ENCODE measurements around the gene CCDC13. TPM values are rescaled to one million over a fixed set of nuclear protein-coding genes. Genes with fewer than 3 reads are reported as not detected.

CCDC13 gene
- total and polyA plus RNA-seq, 2 of the 13 experiments (the other 11 are each of a cell fraction or from before 2014, with no cell fraction given): 0.22 to 0.51 TPM

- TF ChIP-seq, protein P1, sequence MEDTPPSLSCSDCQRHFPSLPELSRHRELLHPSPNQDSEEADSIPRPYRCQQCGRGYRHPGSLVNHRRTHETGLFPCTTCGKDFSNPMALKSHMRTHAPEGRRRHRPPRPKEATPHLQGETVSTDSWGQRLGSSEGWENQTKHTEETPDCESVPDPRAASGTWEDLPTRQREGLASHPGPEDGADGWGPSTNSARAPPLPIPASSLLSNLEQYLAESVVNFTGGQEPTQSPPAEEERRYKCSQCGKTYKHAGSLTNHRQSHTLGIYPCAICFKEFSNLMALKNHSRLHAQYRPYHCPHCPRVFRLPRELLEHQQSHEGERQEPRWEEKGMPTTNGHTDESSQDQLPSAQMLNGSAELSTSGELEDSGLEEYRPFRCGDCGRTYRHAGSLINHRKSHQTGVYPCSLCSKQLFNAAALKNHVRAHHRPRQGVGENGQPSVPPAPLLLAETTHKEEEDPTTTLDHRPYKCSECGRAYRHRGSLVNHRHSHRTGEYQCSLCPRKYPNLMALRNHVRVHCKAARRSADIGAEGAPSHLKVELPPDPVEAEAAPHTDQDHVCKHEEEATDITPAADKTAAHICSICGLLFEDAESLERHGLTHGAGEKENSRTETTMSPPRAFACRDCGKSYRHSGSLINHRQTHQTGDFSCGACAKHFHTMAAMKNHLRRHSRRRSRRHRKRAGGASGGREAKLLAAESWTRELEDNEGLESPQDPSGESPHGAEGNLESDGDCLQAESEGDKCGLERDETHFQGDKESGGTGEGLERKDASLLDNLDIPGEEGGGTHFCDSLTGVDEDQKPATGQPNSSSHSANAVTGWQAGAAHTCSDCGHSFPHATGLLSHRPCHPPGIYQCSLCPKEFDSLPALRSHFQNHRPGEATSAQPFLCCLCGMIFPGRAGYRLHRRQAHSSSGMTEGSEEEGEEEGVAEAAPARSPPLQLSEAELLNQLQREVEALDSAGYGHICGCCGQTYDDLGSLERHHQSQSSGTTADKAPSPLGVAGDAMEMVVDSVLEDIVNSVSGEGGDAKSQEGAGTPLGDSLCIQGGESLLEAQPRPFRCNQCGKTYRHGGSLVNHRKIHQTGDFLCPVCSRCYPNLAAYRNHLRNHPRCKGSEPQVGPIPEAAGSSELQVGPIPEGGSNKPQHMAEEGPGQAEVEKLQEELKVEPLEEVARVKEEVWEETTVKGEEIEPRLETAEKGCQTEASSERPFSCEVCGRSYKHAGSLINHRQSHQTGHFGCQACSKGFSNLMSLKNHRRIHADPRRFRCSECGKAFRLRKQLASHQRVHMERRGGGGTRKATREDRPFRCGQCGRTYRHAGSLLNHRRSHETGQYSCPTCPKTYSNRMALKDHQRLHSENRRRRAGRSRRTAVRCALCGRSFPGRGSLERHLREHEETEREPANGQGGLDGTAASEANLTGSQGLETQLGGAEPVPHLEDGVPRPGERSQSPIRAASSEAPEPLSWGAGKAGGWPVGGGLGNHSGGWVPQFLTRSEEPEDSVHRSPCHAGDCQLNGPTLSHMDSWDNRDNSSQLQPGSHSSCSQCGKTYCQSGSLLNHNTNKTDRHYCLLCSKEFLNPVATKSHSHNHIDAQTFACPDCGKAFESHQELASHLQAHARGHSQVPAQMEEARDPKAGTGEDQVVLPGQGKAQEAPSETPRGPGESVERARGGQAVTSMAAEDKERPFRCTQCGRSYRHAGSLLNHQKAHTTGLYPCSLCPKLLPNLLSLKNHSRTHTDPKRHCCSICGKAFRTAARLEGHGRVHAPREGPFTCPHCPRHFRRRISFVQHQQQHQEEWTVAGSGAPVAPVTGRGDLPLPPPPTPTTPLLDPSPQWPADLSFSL (CRISPR knock-in tag; IDR thresholded peaks at IDR 0.05): no peak
- TF ChIP-seq, protein P2, sequence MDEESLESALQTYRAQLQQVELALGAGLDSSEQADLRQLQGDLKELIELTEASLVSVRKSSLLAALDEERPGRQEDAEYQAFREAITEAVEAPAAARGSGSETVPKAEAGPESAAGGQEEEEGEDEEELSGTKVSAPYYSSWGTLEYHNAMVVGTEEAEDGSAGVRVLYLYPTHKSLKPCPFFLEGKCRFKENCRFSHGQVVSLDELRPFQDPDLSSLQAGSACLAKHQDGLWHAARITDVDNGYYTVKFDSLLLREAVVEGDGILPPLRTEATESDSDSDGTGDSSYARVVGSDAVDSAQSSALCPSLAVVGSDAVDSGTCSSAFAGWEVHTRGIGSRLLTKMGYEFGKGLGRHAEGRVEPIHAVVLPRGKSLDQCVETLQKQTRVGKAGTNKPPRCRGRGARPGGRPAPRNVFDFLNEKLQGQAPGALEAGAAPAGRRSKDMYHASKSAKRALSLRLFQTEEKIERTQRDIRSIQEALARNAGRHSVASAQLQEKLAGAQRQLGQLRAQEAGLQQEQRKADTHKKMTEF (CRISPR knock-in tag; IDR thresholded peaks at IDR 0.05): 0 out of 2 replicates have a peak, but pooled peaks have one; percentile 36
- TF ChIP-seq NKX3-1 (CRISPR knock-in tag; IDR thresholded peaks at IDR 0.05) (no peak), ZMYM4 (CRISPR knock-in tag; IDR thresholded peaks at IDR 0.05) (peak; percentile 69), GFI1 (CRISPR knock-in tag; IDR thresholded peaks at IDR 0.05; ENCODE audit: borderline replicate concordance) (peak; percentile 96), MXI1 (IDR thresholded peaks at IDR 0.05; ENCODE audit: borderline replicate concordance, low read depth, low read length) (peak; percentile 44; the same call in 1 of the 3 replicates), ARNT2 (CRISPR knock-in tag; IDR thresholded peaks at IDR 0.05; ENCODE audit: low read depth) (peak; percentile 29; the same call in 1 of the 2 replicates), FOSL1 (CRISPR knock-in tag; IDR thresholded peaks at IDR 0.05; ENCODE audit: borderline replicate concordance) (peak; percentile 64; the same call in 1 of the 2 replicates), PLSCR1 (CRISPR knock-in tag; IDR thresholded peaks at IDR 0.05; ENCODE audit: borderline replicate concordance) (no peak), YEATS2 (CRISPR knock-in tag; IDR thresholded peaks at IDR 0.05; ENCODE audit: borderline replicate concordance) (no peak)
- TF ChIP-seq, protein P3, sequence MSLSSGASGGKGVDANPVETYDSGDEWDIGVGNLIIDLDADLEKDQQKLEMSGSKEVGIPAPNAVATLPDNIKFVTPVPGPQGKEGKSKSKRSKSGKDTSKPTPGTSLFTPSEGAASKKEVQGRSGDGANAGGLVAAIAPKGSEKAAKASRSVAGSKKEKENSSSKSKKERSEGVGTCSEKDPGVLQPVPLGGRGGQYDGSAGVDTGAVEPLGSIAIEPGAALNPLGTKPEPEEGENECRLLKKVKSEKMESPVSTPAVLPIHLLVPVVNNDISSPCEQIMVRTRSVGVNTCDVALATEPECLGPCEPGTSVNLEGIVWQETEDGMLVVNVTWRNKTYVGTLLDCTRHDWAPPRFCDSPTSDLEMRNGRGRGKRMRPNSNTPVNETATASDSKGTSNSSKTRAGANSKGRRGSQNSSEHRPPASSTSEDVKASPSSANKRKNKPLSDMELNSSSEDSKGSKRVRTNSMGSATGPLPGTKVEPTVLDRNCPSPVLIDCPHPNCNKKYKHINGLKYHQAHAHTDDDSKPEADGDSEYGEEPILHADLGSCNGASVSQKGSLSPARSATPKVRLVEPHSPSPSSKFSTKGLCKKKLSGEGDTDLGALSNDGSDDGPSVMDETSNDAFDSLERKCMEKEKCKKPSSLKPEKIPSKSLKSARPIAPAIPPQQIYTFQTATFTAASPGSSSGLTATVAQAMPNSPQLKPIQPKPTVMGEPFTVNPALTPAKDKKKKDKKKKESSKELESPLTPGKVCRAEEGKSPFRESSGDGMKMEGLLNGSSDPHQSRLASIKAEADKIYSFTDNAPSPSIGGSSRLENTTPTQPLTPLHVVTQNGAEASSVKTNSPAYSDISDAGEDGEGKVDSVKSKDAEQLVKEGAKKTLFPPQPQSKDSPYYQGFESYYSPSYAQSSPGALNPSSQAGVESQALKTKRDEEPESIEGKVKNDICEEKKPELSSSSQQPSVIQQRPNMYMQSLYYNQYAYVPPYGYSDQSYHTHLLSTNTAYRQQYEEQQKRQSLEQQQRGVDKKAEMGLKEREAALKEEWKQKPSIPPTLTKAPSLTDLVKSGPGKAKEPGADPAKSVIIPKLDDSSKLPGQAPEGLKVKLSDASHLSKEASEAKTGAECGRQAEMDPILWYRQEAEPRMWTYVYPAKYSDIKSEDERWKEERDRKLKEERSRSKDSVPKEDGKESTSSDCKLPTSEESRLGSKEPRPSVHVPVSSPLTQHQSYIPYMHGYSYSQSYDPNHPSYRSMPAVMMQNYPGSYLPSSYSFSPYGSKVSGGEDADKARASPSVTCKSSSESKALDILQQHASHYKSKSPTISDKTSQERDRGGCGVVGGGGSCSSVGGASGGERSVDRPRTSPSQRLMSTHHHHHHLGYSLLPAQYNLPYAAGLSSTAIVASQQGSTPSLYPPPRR (CRISPR knock-in tag; IDR thresholded peaks at IDR 0.05; ENCODE audit: borderline replicate concordance): peak; percentile 75; the same call in 1 of the 2 replicates
- TF ChIP-seq, protein P4, sequence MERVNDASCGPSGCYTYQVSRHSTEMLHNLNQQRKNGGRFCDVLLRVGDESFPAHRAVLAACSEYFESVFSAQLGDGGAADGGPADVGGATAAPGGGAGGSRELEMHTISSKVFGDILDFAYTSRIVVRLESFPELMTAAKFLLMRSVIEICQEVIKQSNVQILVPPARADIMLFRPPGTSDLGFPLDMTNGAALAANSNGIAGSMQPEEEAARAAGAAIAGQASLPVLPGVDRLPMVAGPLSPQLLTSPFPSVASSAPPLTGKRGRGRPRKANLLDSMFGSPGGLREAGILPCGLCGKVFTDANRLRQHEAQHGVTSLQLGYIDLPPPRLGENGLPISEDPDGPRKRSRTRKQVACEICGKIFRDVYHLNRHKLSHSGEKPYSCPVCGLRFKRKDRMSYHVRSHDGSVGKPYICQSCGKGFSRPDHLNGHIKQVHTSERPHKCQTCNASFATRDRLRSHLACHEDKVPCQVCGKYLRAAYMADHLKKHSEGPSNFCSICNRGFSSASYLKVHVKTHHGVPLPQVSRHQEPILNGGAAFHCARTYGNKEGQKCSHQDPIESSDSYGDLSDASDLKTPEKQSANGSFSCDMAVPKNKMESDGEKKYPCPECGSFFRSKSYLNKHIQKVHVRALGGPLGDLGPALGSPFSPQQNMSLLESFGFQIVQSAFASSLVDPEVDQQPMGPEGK (CRISPR knock-in tag; IDR thresholded peaks at IDR 0.05): no peak
These were observed 32.2 kb upstream of the CCDC13 start (continued) for GRCh38 chr3:42805141-42805821.

Measured in HepG2 (cell line).